RPMI7951 (cell line): ENCODE data around the gene EPHB1. TPM values are rescaled to one million over a fixed set of nuclear protein-coding genes. Genes with fewer than 3 reads are reported as not detected.
"Not testable (repeated sequence)": the region's sequence is repeated elsewhere in the genome, so short reads cannot be mapped to it uniquely, and the experiment has no call there.

Source experiments
- DNase-seq: peaks from one replicate; pipeline ENCODE4 v3.0.0-alpha.2; 2012; ENCODE audit warnings: low read depth
- total RNA-seq: library from RNA; depleted of rRNA; stranded (reverse); fragments of >200 nt; shearing (Covaris generic); gene quantifications from 2 replicates; pipeline ENCODE4 v1.2.3, GENCODE V29; 2014

Gene EPHB1
- total RNA-seq, 1 experiment from 2014 or later = 2.6 TPM

- no peak for DNase-seq
These were observed 419.3 kb downstream of the EPHB1 start for GRCh38 chr3:135214400-135214799.

- DNase-seq = peak; percentile 63
These were observed 420.5 kb downstream of the EPHB1 start for GRCh38 chr3:135215516-135215915.

GRCh38 chr3:135216659-135217058 lies 421.6 kb downstream of the EPHB1 start:
- no peak for DNase-seq

GRCh38 chr3:135217730-135218129 lies 422.7 kb downstream of the EPHB1 start:
- no peak for DNase-seq

- DNase-seq = no peak
These were observed 423.2 kb downstream of the EPHB1 start for GRCh38 chr3:135218304-135218703.

GRCh38 chr3:135218782-135219181 lies 423.7 kb downstream of the EPHB1 start:
- no peak for DNase-seq

- no peak for DNase-seq
These were observed 429.8 kb downstream of the EPHB1 start for GRCh38 chr3:135224815-135225362.

GRCh38 chr3:135226057-135226456 lies 431.0 kb downstream of the EPHB1 start:
- DNase-seq = no peak

GRCh38 chr3:135228201-135228600 lies 433.1 kb downstream of the EPHB1 start:
- DNase-seq = no peak

- no peak for DNase-seq
These were observed 434.0 kb downstream of the EPHB1 start for GRCh38 chr3:135229018-135229495.

- no peak for DNase-seq
These were observed 436.7 kb downstream of the EPHB1 start for GRCh38 chr3:135231737-135232136.

GRCh38 chr3:135232226-135232625 lies 437.2 kb downstream of the EPHB1 start:
- no peak for DNase-seq

GRCh38 chr3:135233476-135233875 lies 438.4 kb downstream of the EPHB1 start:
- DNase-seq = not testable (repeated sequence)

GRCh38 chr3:135235541-135235940 lies 440.5 kb downstream of the EPHB1 start:
- DNase-seq = no peak

GRCh38 chr3:135237371-135238143 lies 442.5 kb downstream of the EPHB1 start:
- DNase-seq = no peak

GRCh38 chr3:135238236-135238830 lies 443.3 kb downstream of the EPHB1 start:
- DNase-seq = no peak

GRCh38 chr3:135238871-135239614 lies 444.0 kb downstream of the EPHB1 start:
- peak; percentile 21 for DNase-seq

- DNase-seq = no peak
These were observed 444.5 kb downstream of the EPHB1 start for GRCh38 chr3:135239615-135239884.

GRCh38 chr3:135240426-135240825 lies 445.4 kb downstream of the EPHB1 start:
- DNase-seq = no peak

- no peak for DNase-seq
These were observed 447.2 kb downstream of the EPHB1 start for GRCh38 chr3:135242285-135242684.

GRCh38 chr3:135243616-135244015 lies 448.6 kb downstream of the EPHB1 start:
- DNase-seq = no peak

GRCh38 chr3:135246027-135246426 lies 451.0 kb downstream of the EPHB1 start:
- no peak for DNase-seq

- DNase-seq = no peak
These were observed 453.2 kb downstream of the EPHB1 start for GRCh38 chr3:135248213-135248612.
